Glomerular visceral epithelial cell (primary cell): ENCODE data around the gene ATP5PD.
"Not testable (repeated sequence)": the region's sequence is repeated elsewhere in the genome, so short reads cannot be mapped to it uniquely, and the experiment has no call there.

ENCODE experiments used
- DNase-seq: peaks from one replicate; pipeline ENCODE4 v3.0.0-alpha.2; 2016; ENCODE audit errors: extremely low spot score

Gene ATP5PD

GRCh38 chr17:75077496-75078283, 30.9 kb upstream of the ATP5PD start:
- DNase-seq = peak; percentile 33

- no peak for DNase-seq
Observed at GRCh38 chr17:75077072-75077495, 30.3 kb upstream of the ATP5PD start.

GRCh38 chr17:75075597-75076336, 29.0 kb upstream of the ATP5PD start:
- no peak for DNase-seq

- no peak for DNase-seq
Observed at GRCh38 chr17:75074532-75074931, 27.8 kb upstream of the ATP5PD start.

- no peak for DNase-seq
Observed at GRCh38 chr17:75073618-75074047, 26.9 kb upstream of the ATP5PD start.

- not testable (repeated sequence) for DNase-seq
Observed at GRCh38 chr17:75072909-75073308, 26.1 kb upstream of the ATP5PD start.

GRCh38 chr17:75071478-75072271, 24.9 kb upstream of the ATP5PD start:
- DNase-seq = not testable (repeated sequence)

- peak; percentile 53 for DNase-seq
Observed at GRCh38 chr17:75069783-75070182, 23.0 kb upstream of the ATP5PD start.

- no peak for DNase-seq
Observed at GRCh38 chr17:75068750-75069149, 22.0 kb upstream of the ATP5PD start.

GRCh38 chr17:75067856-75068255, 21.1 kb upstream of the ATP5PD start:
- peak; percentile 23 for DNase-seq

GRCh38 chr17:75065562-75066151, 18.9 kb upstream of the ATP5PD start:
- DNase-seq = peak; percentile 31

GRCh38 chr17:75064867-75065561, 18.2 kb upstream of the ATP5PD start:
- no peak for DNase-seq

GRCh38 chr17:75064460-75064859, 17.7 kb upstream of the ATP5PD start:
- no peak for DNase-seq

- no peak for DNase-seq
Observed at GRCh38 chr17:75064040-75064439, 17.3 kb upstream of the ATP5PD start.

- no peak for DNase-seq
Observed at GRCh38 chr17:75063626-75064025, 16.9 kb upstream of the ATP5PD start.

GRCh38 chr17:75063201-75063600, 16.4 kb upstream of the ATP5PD start:
- DNase-seq = no peak

GRCh38 chr17:75061618-75062017, 14.8 kb upstream of the ATP5PD start:
- no peak for DNase-seq

GRCh38 chr17:75061055-75061438, 14.3 kb upstream of the ATP5PD start:
- DNase-seq = no peak

GRCh38 chr17:75060434-75061054, 13.8 kb upstream of the ATP5PD start:
- DNase-seq = no peak
